Liver (tissue), 9 donors: Measurements from ENCODE around the gene FKBP11. TPM values are rescaled to one million over a fixed set of nuclear protein-coding genes. Genes with fewer than 3 reads are reported as not detected.

Experiments used
- DNase-seq: peaks from one replicate; pipeline ENCODE4 v3.0.0-alpha.2; 2017; ENCODE audit warnings: low spot score
- H3K27ac ChIP-seq, 2 donors: one replicate each; pipeline ENCODE4 v1.7.0; 2013; ENCODE audit warnings: inconsistent platforms in 2 of 2, low read length in 2 of 2, control low read depth in 1 of 2, low read depth in 1 of 2, mild to moderate bottlenecking in 1 of 2
- H3K27me3 ChIP-seq, 4 donors: one replicate each; pipeline versions ENCODE4 v1.6.1 to v1.7.0; 2013; ENCODE audit warnings: low read length in 3 of 4, inconsistent platforms in 1 of 4, mild to moderate bottlenecking in 1 of 4, moderate library complexity in 1 of 4; ENCODE audit not compliant: control insufficient read depth in 4 of 4, insufficient read depth in 4 of 4
- H3K36me3 ChIP-seq, 4 donors: one replicate each; pipeline versions ENCODE4 v1.6.1 to v1.7.0; 2013; ENCODE audit warnings: low read length in 3 of 4, mild to moderate bottlenecking in 3 of 4, low read depth in 1 of 4, moderate library complexity in 1 of 4; ENCODE audit not compliant: control insufficient read depth in 4 of 4, insufficient read depth in 3 of 4
- H3K4me1 ChIP-seq, 4 donors: one replicate each; pipeline versions ENCODE4 v1.6.1 to v1.7.0; 2013; ENCODE audit warnings: low read length in 3 of 4, mild to moderate bottlenecking in 3 of 4, moderate library complexity in 1 of 4; ENCODE audit not compliant: control insufficient read depth in 4 of 4, insufficient read depth in 4 of 4
- H3K4me3 ChIP-seq, 3 donors: one replicate each; pipeline versions ENCODE4 v1.6.1 to v1.7.0; 2013; ENCODE audit warnings: low read length in 3 of 3, control low read depth in 1 of 3, low read depth in 1 of 3, mild to moderate bottlenecking in 1 of 3
- H3K9ac ChIP-seq, 2 donors: one replicate each; pipeline ENCODE4 v1.7.0; 2013; ENCODE audit warnings: low read length in 2 of 2, mild to moderate bottlenecking in 2 of 2, moderate library complexity in 2 of 2, control low read depth in 1 of 2, low read depth in 1 of 2
- H3K9me3 ChIP-seq, 4 donors: one replicate each; pipeline versions ENCODE4 v1.6.1 to v1.7.0; 2013; ENCODE audit warnings: low read length in 3 of 4; ENCODE audit not compliant: control insufficient read depth in 4 of 4
- ATF3 ChIP-seq: IDR thresholded peaks from 2 replicates; pipeline ENCODE4 v1.6.1; 2016; ENCODE audit warnings: antibody characterized with exemption
- EGR1 ChIP-seq, 2 donors: IDR thresholded peaks; 2 replicates each; pipeline ENCODE4 v1.6.1; 2016 to 2018; ENCODE audit warnings: antibody characterized with exemption in 2 of 2, low read depth in 2 of 2
- FOXA1 ChIP-seq: IDR thresholded peaks from 2 replicates; pipeline ENCODE4 v1.6.1; 2016; ENCODE audit warnings: antibody characterized with exemption
- FOXA2 ChIP-seq: IDR thresholded peaks from 2 replicates; pipeline ENCODE4 v1.6.1; 2016; ENCODE audit warnings: antibody characterized with exemption
- GABPA ChIP-seq, 2 donors: IDR thresholded peaks in 1 of 2; conservative IDR thresholded peaks in 1 of 2; 2 replicates each; pipeline ENCODE4 v1.6.1; 2016; ENCODE audit warnings: antibody characterized with exemption in 2 of 2, mild to moderate bottlenecking in 1 of 2, moderate library complexity in 1 of 2
- HNF4A ChIP-seq, 2 donors: conservative IDR thresholded peaks; 2 replicates each; pipeline ENCODE4 v1.6.1; 2016; ENCODE audit warnings: antibody characterized with exemption in 2 of 2, mild to moderate bottlenecking in 2 of 2
- HNF4G ChIP-seq: IDR thresholded peaks from 2 replicates; pipeline ENCODE4 v1.6.1; 2016; ENCODE audit warnings: antibody characterized with exemption
- JUND ChIP-seq, 2 donors: IDR thresholded peaks; 2 replicates each; pipeline ENCODE4 v1.6.1; 2016; ENCODE audit warnings: antibody characterized with exemption in 2 of 2
- NR2F2 ChIP-seq: IDR thresholded peaks from 2 replicates; pipeline ENCODE4 v1.6.1; 2016; ENCODE audit warnings: antibody characterized with exemption
- RAD21 ChIP-seq, 2 donors: IDR thresholded peaks; 2 replicates each; pipeline ENCODE4 v1.6.1; 2016; ENCODE audit warnings: antibody characterized with exemption in 2 of 2, mild to moderate bottlenecking in 2 of 2
- REST ChIP-seq: IDR thresholded peaks from 2 replicates; pipeline ENCODE4 v1.6.1; 2016; ENCODE audit warnings: antibody characterized with exemption, mild to moderate bottlenecking
- RXRA ChIP-seq, 2 donors: IDR thresholded peaks; 2 replicates each; pipeline ENCODE4 v1.6.1; 2017 to 2018; ENCODE audit warnings: antibody characterized with exemption in 2 of 2, mild to moderate bottlenecking in 1 of 2
- SP1 ChIP-seq: IDR thresholded peaks from 2 replicates; pipeline ENCODE4 v1.6.1; 2018; ENCODE audit warnings: antibody characterized with exemption, mild to moderate bottlenecking
- TAF1 ChIP-seq: conservative IDR thresholded peaks from 2 replicates; pipeline ENCODE4 v1.6.1; 2016; ENCODE audit warnings: antibody characterized with exemption, mild to moderate bottlenecking
- YY1 ChIP-seq: IDR thresholded peaks from 2 replicates; pipeline ENCODE4 v1.6.1; 2016; ENCODE audit warnings: antibody characterized with exemption, mild to moderate bottlenecking
- ZBTB33 ChIP-seq: IDR thresholded peaks from 2 replicates; pipeline ENCODE4 v1.6.1; 2016; ENCODE audit warnings: antibody characterized with exemption
- WGBS: extraction: QIAGEN DNeasy Blood & Tissue Kit; methylation state at CpG from one replicate; pipeline ENCODE4 v1.1.7; 2013; 5-methylcytosine and 5-hydroxymethylcytosine counted together
- polyA plus RNA-seq, 2 donors: library from polyadenylated mRNA; stranded (reverse) in 1 of 2; unstranded in 1 of 2; fragments of 200-250 nt in 1 of 2; fragments of >200 nt in 1 of 2; fragmentation: Nextera tagmentation in 1 of 2; extraction: Ambion mirVana in 1 of 2; gene quantifications; one replicate each; pipeline versions ENCODE4 v1.2.1 to v1.2.3, GENCODE V29; 2013 to 2015
- total RNA-seq, 2 donors: library from RNA; depleted of rRNA; stranded (reverse); fragments of >200 nt; gene quantifications; one replicate each; pipeline ENCODE4 v1.2.3, GENCODE V29; 2014
- TF ChIP-seq, protein P1 (sequence below): fragments of 150-350 bp; IDR thresholded peaks from 2 replicates; pipeline ENCODE4 v1.5.1; 2017; ENCODE audit warnings: improper control_type of control experiment, low read depth, low read length; ENCODE audit not compliant: missing input control
- donor health status: healthy.
- donor health status: healthy.
- donor health status: healthy.
- donor health status: healthy.
- donor health status: healthy.

Gene FKBP11
- total and polyA plus RNA-seq, 4 donors, result 28.6 to 162 (median 64.9) TPM

GRCh38 chr12:48973531-48973930 lies 48.2 kb upstream of the FKBP11 start:
- WGBS, result 10% methylated on average over 12 of the region's 12 CpGs
- H3K27ac ChIP-seq, result no peak overlapping the region
- no peaks in the 10 kb centered on the region for H3K9me3 ChIP-seq
- H3K4me3 ChIP-seq, result no peak overlapping the region
- H3K27me3 ChIP-seq, result peaks cover 0 to 22% (median 12%) of the 10 kb centered on the region in 4 donors
- DNase-seq, result no peak
- peaks cover 1 to 20% (median 11%) of the 10 kb centered on the region in 4 donors for H3K4me1 ChIP-seq
- TF ChIP-seq, protein P1, sequence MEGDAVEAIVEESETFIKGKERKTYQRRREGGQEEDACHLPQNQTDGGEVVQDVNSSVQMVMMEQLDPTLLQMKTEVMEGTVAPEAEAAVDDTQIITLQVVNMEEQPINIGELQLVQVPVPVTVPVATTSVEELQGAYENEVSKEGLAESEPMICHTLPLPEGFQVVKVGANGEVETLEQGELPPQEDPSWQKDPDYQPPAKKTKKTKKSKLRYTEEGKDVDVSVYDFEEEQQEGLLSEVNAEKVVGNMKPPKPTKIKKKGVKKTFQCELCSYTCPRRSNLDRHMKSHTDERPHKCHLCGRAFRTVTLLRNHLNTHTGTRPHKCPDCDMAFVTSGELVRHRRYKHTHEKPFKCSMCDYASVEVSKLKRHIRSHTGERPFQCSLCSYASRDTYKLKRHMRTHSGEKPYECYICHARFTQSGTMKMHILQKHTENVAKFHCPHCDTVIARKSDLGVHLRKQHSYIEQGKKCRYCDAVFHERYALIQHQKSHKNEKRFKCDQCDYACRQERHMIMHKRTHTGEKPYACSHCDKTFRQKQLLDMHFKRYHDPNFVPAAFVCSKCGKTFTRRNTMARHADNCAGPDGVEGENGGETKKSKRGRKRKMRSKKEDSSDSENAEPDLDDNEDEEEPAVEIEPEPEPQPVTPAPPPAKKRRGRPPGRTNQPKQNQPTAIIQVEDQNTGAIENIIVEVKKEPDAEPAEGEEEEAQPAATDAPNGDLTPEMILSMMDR, result no peak
- TF ChIP-seq FOXA1, result no peak
- TF ChIP-seq RAD21 (IDR thresholded peaks at IDR 0.05), result no peak
- no peak for TF ChIP-seq JUND (IDR thresholded peaks at IDR 0.05)
- no peak for TF ChIP-seq SP1
- no peak for TF ChIP-seq HNF4A (conservative IDR thresholded peaks at IDR 0.05)
- no peak for TF ChIP-seq NR2F2
- no peak overlapping the region for H3K9ac ChIP-seq
- H3K36me3 ChIP-seq, result no peaks in the 10 kb centered on the region

- no peak for DNase-seq
- Histone ChIP-seq H3K27me3 (peaks cover 0 to 21% (median 11%) of the 10 kb centered on the region in 4 donors), H3K9ac (no peak overlapping the region), H3K36me3 (no peaks in the 10 kb centered on the region), H3K4me3 (no peak overlapping the region), H3K27ac (no peak overlapping the region), H3K9me3 (no peaks in the 10 kb centered on the region), H3K4me1 (peaks cover 0 to 16% (median 8%) of the 10 kb centered on the region in 4 donors)
- WGBS, result 20% methylated on average over 3 of the region's 3 CpGs
- TF ChIP-seq YY1 (no peak), TAF1 (no peak), HNF4A (conservative IDR thresholded peaks at IDR 0.05) (no peak), EGR1 (IDR thresholded peaks at IDR 0.05; ENCODE audit: low read depth in 2 of 2) (no peak), HNF4G (no peak), ZBTB33 (no peak), SP1 (no peak), NR2F2 (no peak), FOXA2 (no peak)
Observed at GRCh38 chr12:48972952-48973483, 47.7 kb upstream of the FKBP11 start.

DNA sequence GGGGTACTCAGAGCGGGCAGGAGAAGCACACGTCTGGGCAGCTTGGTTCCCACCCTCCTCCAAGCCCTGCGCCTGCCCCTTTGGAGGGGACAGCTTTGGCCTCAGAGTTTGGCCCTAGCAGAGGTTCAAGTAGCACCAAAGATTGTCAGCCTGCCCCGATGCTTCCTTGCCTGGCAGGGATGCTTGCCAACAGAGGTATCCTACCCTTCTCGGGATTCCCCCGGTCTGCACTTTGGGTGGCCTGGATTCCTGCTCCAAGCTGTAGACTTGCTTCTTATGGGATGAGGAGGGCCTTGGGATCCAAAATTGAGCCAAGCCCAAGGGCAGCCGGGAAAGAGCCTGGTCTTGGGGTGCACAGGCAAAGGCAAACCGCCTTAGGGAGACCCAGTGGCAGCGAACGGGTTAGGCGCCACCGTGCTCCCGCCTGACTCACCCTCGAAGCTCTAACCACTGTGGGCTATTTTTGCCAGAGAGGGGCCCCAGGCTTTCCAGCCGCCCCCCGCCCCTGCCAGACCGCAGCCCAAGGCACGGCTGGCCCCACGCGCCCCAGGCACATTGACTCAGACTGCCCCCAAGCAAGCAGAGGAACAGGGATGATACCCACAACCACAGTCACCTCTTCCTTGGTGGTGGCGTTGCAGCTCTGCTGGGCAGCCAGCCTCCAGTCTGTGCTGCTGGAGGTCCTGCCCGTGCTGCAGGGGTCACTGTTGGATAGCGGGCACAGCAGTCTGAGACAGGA lies 47.1 kb upstream of the FKBP11 start:
- WGBS, result 12% methylated on average over 23 of the region's 23 CpGs
- DNase-seq, result no peak
- H3K4me1 ChIP-seq, result peaks cover 0 to 16% (median 6%) of the 10 kb centered on the region in 4 donors
- H3K27me3 ChIP-seq, result peaks cover 0 to 18% (median 11%) of the 10 kb centered on the region in 4 donors
- no peak overlapping the region for H3K27ac ChIP-seq
- no peaks in the 10 kb centered on the region for H3K9me3 ChIP-seq
- no peak overlapping the region for H3K9ac ChIP-seq
- H3K36me3 ChIP-seq, result no peaks in the 10 kb centered on the region
- H3K4me3 ChIP-seq, result no peak overlapping the region
- TF ChIP-seq JUND (IDR thresholded peaks at IDR 0.05) (no peak), YY1 (no peak), NR2F2 (no peak), GABPA (IDR thresholded peaks at IDR 0.05 in 1 of 2, conservative IDR thresholded peaks at IDR 0.05 in 1 of 2) (no peak), RXRA (IDR thresholded peaks at IDR 0.05) (no peak), TAF1 (no peak), FOXA2 (no peak), ZBTB33 (no peak), SP1 (no peak), EGR1 (IDR thresholded peaks at IDR 0.05; ENCODE audit: low read depth in 2 of 2) (no peak), ATF3 (no peak), REST (no peak), HNF4G (no peak)
